Measurements from ENCODE around the gene BZW2.
"Not testable (repeated sequence)": the region's sequence is repeated elsewhere in the genome, so short reads cannot be mapped to it uniquely, and the experiment has no call there.

BZW2 gene

GRCh38 chr7:16671811-16672210 is 25.8 kb downstream of the BZW2 start:
- H3K36me3 ChIP-seq (ENCODE audit: insufficient read depth, low read length): peaks cover 4% of the 10 kb centered on the region; the same call in 1 of the 2 replicates
- peaks cover 20% of the 10 kb centered on the region for H3K4me1 ChIP-seq (ENCODE audit: insufficient read depth, low read length)
- H3K9me3 ChIP-seq (ENCODE audit: control insufficient read depth, insufficient read depth, low read length): no peaks in the 10 kb centered on the region
- no peak overlapping the region for H3K9ac ChIP-seq (ENCODE audit: low read depth, low read length)

GRCh38 chr7:16675277-16675676 is 29.3 kb downstream of the BZW2 start:
- H3K36me3 ChIP-seq (ENCODE audit: insufficient read depth, low read length): peaks cover 4% of the 10 kb centered on the region; the same call in 1 of the 2 replicates
- H3K4me1 ChIP-seq (ENCODE audit: insufficient read depth, low read length): peaks cover 9% of the 10 kb centered on the region
- no peaks in the 10 kb centered on the region for H3K9me3 ChIP-seq (ENCODE audit: control insufficient read depth, insufficient read depth, low read length)
- H3K9ac ChIP-seq (ENCODE audit: low read depth, low read length): no peak overlapping the region

DNA sequence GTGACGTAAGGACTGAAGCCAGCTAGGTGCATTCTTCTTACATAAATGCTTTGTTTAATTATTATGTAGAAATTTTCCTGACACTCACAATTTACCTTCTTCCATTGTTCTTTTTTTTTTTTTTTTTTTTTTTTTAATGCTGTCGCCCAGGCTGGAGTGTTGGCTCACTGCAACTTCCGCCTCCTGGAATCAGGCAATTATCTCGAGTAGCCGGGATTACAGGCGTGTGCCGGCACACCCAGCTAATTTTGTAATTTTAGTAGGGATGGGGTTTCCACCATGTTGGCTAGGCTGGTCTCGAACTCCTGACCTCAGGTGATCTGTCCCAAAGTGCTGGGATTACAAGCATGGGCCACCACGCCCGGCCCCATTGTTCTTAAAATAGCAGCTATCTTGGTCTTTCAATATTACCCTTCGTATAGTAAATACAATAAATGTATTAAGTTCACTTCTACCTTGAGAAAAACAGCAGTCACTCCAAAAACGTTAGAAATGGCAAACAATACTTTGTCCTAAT is 32.1 kb downstream of the BZW2 start:
- Histone ChIP-seq H3K9me3 (ENCODE audit: control insufficient read depth, insufficient read depth, low read length) (no peaks in the 10 kb centered on the region), H3K9ac (ENCODE audit: low read depth, low read length) (no peak overlapping the region), H3K4me1 (ENCODE audit: insufficient read depth, low read length) (no peaks in the 10 kb centered on the region; the same call in 1 of the 2 replicates), H3K36me3 (ENCODE audit: insufficient read depth, low read length) (peaks cover 4% of the 10 kb centered on the region)

- not testable (repeated sequence) for H3K9me3 ChIP-seq (ENCODE audit: control insufficient read depth, insufficient read depth, low read length); H3K9ac ChIP-seq (ENCODE audit: low read depth, low read length); H3K36me3 ChIP-seq (ENCODE audit: insufficient read depth, low read length)
Observed at GRCh38 chr7:16678645-16679566, 32.9 kb downstream of the BZW2 start.

GRCh38 chr7:16684935-16685334 is 39.0 kb downstream of the BZW2 start:
- H3K36me3 ChIP-seq (ENCODE audit: insufficient read depth, low read length): peaks cover 3% of the 10 kb centered on the region

More at GRCh38 chr7:16678645-16679566, 32.9 kb downstream of the BZW2 start:
- not testable (repeated sequence) for H3K4me1 ChIP-seq (ENCODE audit: insufficient read depth, low read length)

GRCh38 chr7:16685535-16685934 is 39.6 kb downstream of the BZW2 start:
- Histone ChIP-seq H3K36me3 (ENCODE audit: insufficient read depth, low read length) (peaks cover 3% of the 10 kb centered on the region), H3K4me1 (ENCODE audit: insufficient read depth, low read length) (no peaks in the 10 kb centered on the region), H3K9me3 (ENCODE audit: control insufficient read depth, insufficient read depth, low read length) (no peaks in the 10 kb centered on the region), H3K9ac (ENCODE audit: low read depth, low read length) (no peak overlapping the region)

More at GRCh38 chr7:16684935-16685334, 39.0 kb downstream of the BZW2 start:
- Histone ChIP-seq H3K9me3 (ENCODE audit: control insufficient read depth, insufficient read depth, low read length) (no peaks in the 10 kb centered on the region), H3K4me1 (ENCODE audit: insufficient read depth, low read length) (no peaks in the 10 kb centered on the region), H3K9ac (ENCODE audit: low read depth, low read length) (no peak overlapping the region)

DNA sequence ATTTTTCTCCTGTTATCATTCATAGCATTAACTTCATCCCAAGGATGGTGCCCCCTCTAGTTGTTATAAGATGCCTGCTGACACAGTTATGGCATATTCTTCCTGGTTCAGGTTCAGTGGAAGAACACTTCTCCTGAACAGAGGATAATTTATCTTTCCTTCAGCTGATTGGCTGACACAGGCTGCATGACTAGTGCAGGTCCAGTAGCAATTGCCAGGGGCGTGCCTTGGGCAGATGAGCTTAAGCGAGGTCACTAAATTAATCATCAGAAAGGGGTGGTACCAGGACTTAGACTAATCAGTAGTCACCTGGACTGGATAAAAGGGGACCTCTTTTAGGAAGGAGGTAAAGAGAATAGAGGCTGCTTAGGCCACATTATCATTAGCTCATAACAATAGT is 42.3 kb downstream of the BZW2 start:
- peaks cover 13% of the 10 kb centered on the region; the same call in 1 of the 2 replicates for H3K36me3 ChIP-seq (ENCODE audit: insufficient read depth, low read length)
- H3K9ac ChIP-seq (ENCODE audit: low read depth, low read length): no peak overlapping the region
- H3K9me3 ChIP-seq (ENCODE audit: control insufficient read depth, insufficient read depth, low read length): no peaks in the 10 kb centered on the region
- no peaks in the 10 kb centered on the region for H3K4me1 ChIP-seq (ENCODE audit: insufficient read depth, low read length)

DNA sequence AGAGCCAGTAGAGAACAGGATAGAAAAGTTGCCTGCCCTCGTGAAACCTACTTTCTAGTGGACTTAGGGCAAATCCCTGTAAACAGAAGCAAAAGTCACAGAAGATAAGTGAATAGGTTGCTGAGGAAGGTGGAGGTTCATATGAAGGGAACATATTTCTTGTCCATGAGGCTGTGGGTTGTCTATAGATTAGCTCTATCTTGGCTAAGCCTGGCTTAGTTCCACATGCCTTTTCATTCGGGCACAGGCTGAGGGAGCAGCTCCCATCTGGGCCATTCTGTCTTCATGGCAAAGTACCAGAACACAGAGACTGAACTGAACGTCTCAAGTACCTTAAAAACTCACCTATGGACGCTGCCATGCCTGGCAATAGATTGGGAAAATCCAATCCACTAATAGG is 45.3 kb downstream of the BZW2 start:
- Histone ChIP-seq H3K9me3 (ENCODE audit: control insufficient read depth, insufficient read depth, low read length) (no peaks in the 10 kb centered on the region), H3K9ac (ENCODE audit: low read depth, low read length) (no peak overlapping the region), H3K36me3 (ENCODE audit: insufficient read depth, low read length) (peaks cover 13% of the 10 kb centered on the region; the same call in 1 of the 2 replicates), H3K4me1 (ENCODE audit: insufficient read depth, low read length) (no peaks in the 10 kb centered on the region)

- Histone ChIP-seq H3K4me1 (ENCODE audit: insufficient read depth, low read length) (no peaks in the 10 kb centered on the region), H3K9me3 (ENCODE audit: control insufficient read depth, insufficient read depth, low read length) (no peaks in the 10 kb centered on the region)
Observed at GRCh38 chr7:16693601-16694318, 47.8 kb downstream of the BZW2 start.

GRCh38 chr7:16694806-16695205 is 48.8 kb downstream of the BZW2 start:
- Histone ChIP-seq H3K9me3 (ENCODE audit: control insufficient read depth, insufficient read depth, low read length) (no peaks in the 10 kb centered on the region), H3K36me3 (ENCODE audit: insufficient read depth, low read length) (peaks cover 29% of the 10 kb centered on the region), H3K9ac (ENCODE audit: low read depth, low read length) (no peak overlapping the region), H3K4me1 (ENCODE audit: insufficient read depth, low read length) (no peaks in the 10 kb centered on the region)

More at GRCh38 chr7:16693601-16694318, 47.8 kb downstream of the BZW2 start:
- peaks cover 28% of the 10 kb centered on the region for H3K36me3 ChIP-seq (ENCODE audit: insufficient read depth, low read length)
- H3K9ac ChIP-seq (ENCODE audit: low read depth, low read length): no peak overlapping the region

DNA sequence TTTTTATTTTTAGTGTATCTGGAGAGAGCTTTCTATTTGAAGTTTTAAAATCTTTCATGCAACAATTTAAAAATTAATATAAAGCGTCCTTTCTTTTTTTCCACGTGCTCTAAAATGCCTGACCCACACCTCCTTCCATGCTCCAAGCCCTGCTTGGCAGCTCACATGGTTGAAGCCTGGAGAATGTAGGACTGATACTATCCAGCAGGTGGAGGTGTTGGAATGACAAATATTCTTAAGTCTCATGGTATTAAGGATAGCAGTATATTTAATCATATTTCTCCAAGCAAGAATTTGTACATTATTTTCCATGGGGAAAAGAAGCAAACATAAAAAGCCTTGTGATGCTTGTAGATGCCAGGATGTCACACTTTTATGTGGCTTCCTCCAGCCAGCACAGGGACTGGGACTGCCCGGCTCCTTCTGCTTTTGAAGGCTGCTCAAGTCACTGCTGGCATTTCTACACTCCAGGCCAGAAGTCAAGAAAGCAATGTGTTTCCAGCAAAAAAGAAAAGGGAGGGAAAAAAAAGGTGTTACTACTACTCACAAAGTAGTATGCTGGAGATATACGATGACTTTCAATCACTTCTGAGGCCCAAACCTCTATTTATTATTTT is 49.7 kb downstream of the BZW2 start:
- H3K9me3 ChIP-seq (ENCODE audit: control insufficient read depth, insufficient read depth, low read length): no peaks in the 10 kb centered on the region
- H3K9ac ChIP-seq (ENCODE audit: low read depth, low read length): no peak overlapping the region
- peaks cover 26% of the 10 kb centered on the region for H3K36me3 ChIP-seq (ENCODE audit: insufficient read depth, low read length)
- no peaks in the 10 kb centered on the region for H3K4me1 ChIP-seq (ENCODE audit: insufficient read depth, low read length)

- H3K36me3 ChIP-seq (ENCODE audit: insufficient read depth, low read length): peaks cover 18% of the 10 kb centered on the region
- no peaks in the 10 kb centered on the region for H3K9me3 ChIP-seq (ENCODE audit: control insufficient read depth, insufficient read depth, low read length)
- no peak overlapping the region for H3K9ac ChIP-seq (ENCODE audit: low read depth, low read length)
- H3K4me1 ChIP-seq (ENCODE audit: insufficient read depth, low read length): no peaks in the 10 kb centered on the region
Observed at GRCh38 chr7:16697507-16698199, 51.7 kb downstream of the BZW2 start.

DNA sequence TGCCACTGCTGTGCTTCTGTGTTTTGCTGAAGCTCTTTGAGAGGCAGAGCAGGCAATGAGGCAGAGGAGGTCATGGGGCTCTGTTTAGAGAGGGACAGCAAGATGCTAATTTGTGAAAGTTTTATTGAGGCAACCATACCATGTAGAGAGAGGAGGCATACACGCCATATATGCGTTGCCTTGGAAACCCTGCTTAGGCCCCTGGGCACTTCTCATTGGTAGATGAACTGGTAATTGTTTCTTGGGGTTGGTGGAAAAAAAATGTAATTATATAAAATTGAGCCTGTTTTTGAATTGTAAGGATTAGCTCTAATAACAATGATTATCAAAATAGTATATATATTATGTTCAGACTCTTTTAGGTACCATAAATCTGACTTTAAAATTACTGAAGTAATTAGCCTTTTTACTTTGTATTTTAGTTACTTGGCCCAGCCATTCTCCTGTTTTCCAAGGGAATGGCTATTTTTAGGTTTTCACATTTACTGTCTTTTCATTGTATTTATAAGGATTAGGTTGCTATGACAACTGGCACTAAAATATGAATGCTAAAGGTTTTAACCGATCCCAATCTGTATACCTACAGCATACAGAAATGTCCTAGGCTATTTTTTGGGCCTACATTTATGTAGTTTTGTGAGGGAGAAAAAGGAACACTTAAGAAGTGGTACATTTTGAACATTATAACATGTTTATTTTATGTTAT is 52.4 kb downstream of the BZW2 start:
- H3K4me1 ChIP-seq (ENCODE audit: insufficient read depth, low read length): no peaks in the 10 kb centered on the region
- H3K9ac ChIP-seq (ENCODE audit: low read depth, low read length): no peak overlapping the region
- peaks cover 18% of the 10 kb centered on the region for H3K36me3 ChIP-seq (ENCODE audit: insufficient read depth, low read length)
- no peaks in the 10 kb centered on the region for H3K9me3 ChIP-seq (ENCODE audit: control insufficient read depth, insufficient read depth, low read length)

Measured in ES-I3 (cell line).